ENCODE measurements around the gene TRIAP1. TPM values are rescaled to one million over a fixed set of nuclear protein-coding genes. Genes with fewer than 3 reads are reported as not detected.

The TRIAP1 gene
- total RNA-seq: 10 to 100 TPM in 1 of 4 donors, 1 to 10 TPM in 3; 2.4 to 17.0 (median 7.0) TPM

DNA sequence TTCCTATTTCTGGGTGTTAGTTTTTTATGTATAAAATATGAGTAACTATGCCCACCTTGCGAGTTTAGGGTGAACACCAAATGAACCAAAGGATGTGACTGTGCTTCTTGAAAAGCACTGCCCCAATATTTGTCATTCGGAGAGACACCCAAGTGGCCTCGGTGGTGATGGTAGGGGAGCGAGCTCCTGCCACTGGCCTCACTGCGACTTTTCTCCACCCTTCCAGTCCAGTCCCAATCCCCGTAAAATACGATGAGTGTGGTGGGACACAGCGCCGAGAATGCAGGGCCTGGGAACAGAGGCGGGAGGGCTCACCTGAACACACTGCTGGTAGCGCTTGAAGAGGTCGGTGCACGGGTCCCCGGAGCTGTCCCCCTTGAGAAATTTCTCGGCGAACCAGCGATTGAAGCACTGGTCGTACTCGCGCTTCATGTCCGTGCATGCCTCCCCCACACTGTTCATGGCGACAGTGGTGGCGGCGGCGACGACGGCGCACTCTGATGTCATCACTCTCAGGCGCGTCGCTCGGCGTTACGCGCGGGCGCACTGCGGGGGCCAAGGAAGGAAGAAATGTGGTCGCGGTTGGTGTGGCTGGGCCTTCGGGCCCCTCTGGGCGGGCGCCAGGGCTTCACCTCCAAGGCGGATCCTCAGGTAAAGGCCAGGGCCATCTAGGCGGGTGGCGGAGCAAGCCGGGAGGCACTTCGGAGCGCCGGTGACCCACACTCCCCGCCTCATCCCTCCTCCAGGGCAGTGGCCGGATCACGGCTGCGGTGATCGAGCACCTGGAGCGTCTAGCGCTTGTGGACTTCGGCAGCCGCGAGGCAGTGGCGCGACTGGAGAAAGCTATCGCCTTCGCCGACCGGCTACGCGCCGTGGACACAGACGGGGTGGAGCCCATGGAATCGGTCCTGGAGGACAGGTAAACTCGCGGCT lies at the start of gene TRIAP1, which contains the start of gene GATC:
TRIAP1 (minus strand) TSS at position 474 of the 933 bp plus-strand sequence; CDS start at position 462, 12 bp downstream.
GATC (plus strand) TSS at position 534 of the 933 bp plus-strand sequence; CDS start at position 571, 37 bp downstream.
- H3K4me1 ChIP-seq: peaks cover 0 to 44% (median 13%) of the 10 kb centered on the region in 4 donors
- no peaks in the 10 kb centered on the region for H3K9me3 ChIP-seq
- peak within 1 kb of the TSS; percentile 70 to 99 (median 92) for H3K4me3 ChIP-seq
- WGBS, 2 donors: 0% methylated on average over 29 to 57 of the region's 73 CpGs
- TF ChIP-seq, protein P1, sequence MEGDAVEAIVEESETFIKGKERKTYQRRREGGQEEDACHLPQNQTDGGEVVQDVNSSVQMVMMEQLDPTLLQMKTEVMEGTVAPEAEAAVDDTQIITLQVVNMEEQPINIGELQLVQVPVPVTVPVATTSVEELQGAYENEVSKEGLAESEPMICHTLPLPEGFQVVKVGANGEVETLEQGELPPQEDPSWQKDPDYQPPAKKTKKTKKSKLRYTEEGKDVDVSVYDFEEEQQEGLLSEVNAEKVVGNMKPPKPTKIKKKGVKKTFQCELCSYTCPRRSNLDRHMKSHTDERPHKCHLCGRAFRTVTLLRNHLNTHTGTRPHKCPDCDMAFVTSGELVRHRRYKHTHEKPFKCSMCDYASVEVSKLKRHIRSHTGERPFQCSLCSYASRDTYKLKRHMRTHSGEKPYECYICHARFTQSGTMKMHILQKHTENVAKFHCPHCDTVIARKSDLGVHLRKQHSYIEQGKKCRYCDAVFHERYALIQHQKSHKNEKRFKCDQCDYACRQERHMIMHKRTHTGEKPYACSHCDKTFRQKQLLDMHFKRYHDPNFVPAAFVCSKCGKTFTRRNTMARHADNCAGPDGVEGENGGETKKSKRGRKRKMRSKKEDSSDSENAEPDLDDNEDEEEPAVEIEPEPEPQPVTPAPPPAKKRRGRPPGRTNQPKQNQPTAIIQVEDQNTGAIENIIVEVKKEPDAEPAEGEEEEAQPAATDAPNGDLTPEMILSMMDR (IDR thresholded peaks at IDR 0.05): peak in 1 of 5 experiments; percentile 45
- TF ChIP-seq POLR2A (IDR thresholded peaks at IDR 0.05): peak in 1 of 2 donors; percentile 61
- peak; percentile 55 to 99 for TF ChIP-seq EP300 (IDR thresholded peaks at IDR 0.05)
- peak; percentile 65 to 78 for DNase-seq (ENCODE audit: low spot score in 2 of 2)
- H3K27ac ChIP-seq: peak within 1 kb of the TSS; percentile 60 to 94 (median 82)
- peaks cover 0 to 55% (median 3%) of the 10 kb centered on the region in 3 donors for H3K36me3 ChIP-seq
- no peaks in the 10 kb centered on the region for H3K27me3 ChIP-seq

DNA sequence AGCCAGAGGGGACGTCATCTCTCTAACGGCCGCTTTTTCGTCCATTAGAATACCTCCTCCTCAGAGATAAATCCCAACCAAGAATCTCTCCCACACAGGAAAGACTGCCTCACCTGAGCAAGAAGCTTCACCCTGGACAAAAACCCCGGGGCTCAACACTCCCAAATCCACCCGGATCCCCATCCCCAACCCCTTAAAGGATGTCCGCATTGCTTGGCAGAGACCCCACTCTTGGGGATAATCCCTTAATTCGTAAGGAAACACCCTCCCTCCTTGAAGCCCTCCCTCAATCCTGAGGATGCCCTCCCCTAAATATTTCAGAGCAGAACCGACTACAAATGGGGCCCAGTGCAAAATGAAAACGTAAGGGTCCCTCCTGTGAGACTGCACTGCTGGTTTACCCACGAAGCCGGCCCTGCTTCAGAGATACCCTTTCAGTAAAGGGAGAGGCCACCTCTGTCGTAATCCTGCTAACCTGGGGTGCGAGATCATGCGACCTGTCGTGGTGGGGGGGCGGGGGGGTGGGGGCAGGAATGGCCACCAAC lies 49.1 kb upstream of the TRIAP1 start:
- 23 to 29% methylated on average over 17 of the region's 17 CpGs for WGBS, 2 donors
- H3K27ac ChIP-seq: peak overlapping the region in 3 of 4 donors; percentile 87 to 94 (median 93)
- H3K27me3 ChIP-seq: no peaks in the 10 kb centered on the region
- peaks cover 0 to 31% (median 4%) of the 10 kb centered on the region in 3 donors for H3K36me3 ChIP-seq
- H3K9me3 ChIP-seq: no peaks in the 10 kb centered on the region
- peaks cover 3 to 31% (median 19%) of the 10 kb centered on the region in 4 donors for H3K4me1 ChIP-seq
- peak overlapping the region; percentile 85 to 93 (median 88) for H3K4me3 ChIP-seq
- TF ChIP-seq, protein P1 (IDR thresholded peaks at IDR 0.05): no peak
- TF ChIP-seq POLR2A (IDR thresholded peaks at IDR 0.05) (no peak), EP300 (IDR thresholded peaks at IDR 0.05) (no peak)
- DNase-seq (ENCODE audit: low spot score in 2 of 2): no peak

DNA sequence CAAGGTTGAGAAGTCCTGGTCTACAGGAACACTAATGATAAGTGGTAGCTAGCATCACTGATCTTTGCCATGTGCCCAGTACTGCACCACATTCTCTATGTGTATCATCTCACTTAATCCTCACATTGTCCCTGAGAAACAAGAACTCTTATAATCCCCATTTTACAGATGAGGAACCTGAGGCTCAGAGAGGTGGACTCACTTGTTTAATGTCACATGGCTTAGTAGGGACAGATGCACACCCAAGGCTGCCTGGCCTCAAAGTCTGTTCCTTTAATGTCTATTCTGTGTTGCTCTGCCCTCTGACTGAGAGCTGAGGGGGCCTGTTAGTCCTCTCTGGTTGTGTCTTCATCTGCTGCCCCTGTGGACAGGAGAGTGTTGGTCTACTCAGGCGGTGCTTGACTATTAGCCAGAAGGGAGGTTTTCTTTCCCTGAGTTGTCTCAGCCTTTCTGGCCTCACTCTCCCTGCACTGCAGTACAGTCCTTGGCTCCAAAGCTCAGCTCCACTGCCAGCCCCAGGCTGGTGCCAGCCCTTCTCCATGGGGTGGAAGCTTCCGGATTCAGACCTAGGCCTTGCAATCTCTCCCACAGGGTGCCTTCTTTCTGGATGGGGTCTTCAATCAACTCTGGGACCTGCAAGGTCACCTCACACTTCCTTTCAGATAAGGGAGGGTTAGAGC lies 44.8 kb upstream of the TRIAP1 start:
- H3K36me3 ChIP-seq: peaks cover 0 to 19% (median 0%) of the 10 kb centered on the region in 3 donors
- 74 to 77% methylated on average over 2 of the region's 2 CpGs for WGBS, 2 donors
- H3K4me1 ChIP-seq: peaks cover 0 to 6% (median 2%) of the 10 kb centered on the region in 4 donors
- no peak overlapping the region for H3K4me3 ChIP-seq
- H3K9me3 ChIP-seq: no peaks in the 10 kb centered on the region
- no peak for TF ChIP-seq EP300 (IDR thresholded peaks at IDR 0.05)
- TF ChIP-seq, protein P1 (IDR thresholded peaks at IDR 0.05): no peak
- no peak for TF ChIP-seq POLR2A (IDR thresholded peaks at IDR 0.05)
- DNase-seq (ENCODE audit: low spot score in 2 of 2): no peak
- no peak overlapping the region for H3K27ac ChIP-seq
- H3K27me3 ChIP-seq: no peaks in the 10 kb centered on the region

DNA sequence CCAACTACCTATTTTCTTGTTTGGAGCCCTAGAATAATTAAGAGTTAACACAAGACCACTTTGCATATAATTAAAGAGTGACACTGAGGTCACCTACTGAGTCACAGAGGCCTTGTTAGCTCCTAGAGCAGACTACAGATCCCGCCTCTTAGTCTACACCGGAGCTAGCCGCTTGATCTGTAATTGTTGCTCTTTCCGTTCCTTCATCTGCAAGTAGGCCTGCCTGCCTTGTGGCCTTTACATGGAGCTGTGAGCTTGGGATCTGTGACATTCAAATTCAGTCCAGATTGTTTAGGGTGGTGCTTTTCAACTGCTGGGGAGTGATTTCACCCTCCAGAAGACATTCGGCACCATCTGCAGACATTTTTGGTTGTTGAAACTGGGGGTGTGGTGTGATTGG lies 44.1 kb upstream of the TRIAP1 start:
- WGBS, 2 donors: 89 to 93% methylated on average over 5 of the region's 5 CpGs
- H3K27me3 ChIP-seq: no peaks in the 10 kb centered on the region
- DNase-seq (ENCODE audit: low spot score in 2 of 2): no peak
- no peaks in the 10 kb centered on the region for H3K9me3 ChIP-seq
- TF ChIP-seq POLR2A (IDR thresholded peaks at IDR 0.05) (no peak), EP300 (IDR thresholded peaks at IDR 0.05) (no peak)
- TF ChIP-seq, protein P1 (IDR thresholded peaks at IDR 0.05): no peak
- no peak overlapping the region for H3K4me3 ChIP-seq
- no peak overlapping the region for H3K27ac ChIP-seq
- H3K36me3 ChIP-seq: peaks cover 0 to 19% (median 0%) of the 10 kb centered on the region in 3 donors
- peaks cover 0 to 6% (median 2%) of the 10 kb centered on the region in 4 donors for H3K4me1 ChIP-seq
